Activated effector memory CD4-positive, alpha-beta T cell treated with Interleukin-2 at 50 U/mL for 16 hours (primary cell): ENCODE measurements around the gene PLEKHM1.
A peak's percentile ranks its signal among the peaks of the same experiment; 100 is the strongest.
"Not testable (repeated sequence)": the region's sequence is repeated elsewhere in the genome, so short reads cannot be mapped to it uniquely, and the experiment has no call there.

Experiments used
- DNase-seq: peaks from one replicate; pipeline ENCODE4 v3.0.0-alpha.2; 2020

Gene PLEKHM1

GRCh38 chr17:45490615-45491433 is at the start of gene PLEKHM1:
PLEKHM1 (minus strand) TSS chr17:45490721; CDS start chr17:45482484, 8,237 bp downstream.
- DNase-seq, result peak; percentile 79

- DNase-seq, result not testable (repeated sequence)
Measured at GRCh38 chr17:45538168-45538567, 47.6 kb upstream of the PLEKHM1 start.

DNA sequence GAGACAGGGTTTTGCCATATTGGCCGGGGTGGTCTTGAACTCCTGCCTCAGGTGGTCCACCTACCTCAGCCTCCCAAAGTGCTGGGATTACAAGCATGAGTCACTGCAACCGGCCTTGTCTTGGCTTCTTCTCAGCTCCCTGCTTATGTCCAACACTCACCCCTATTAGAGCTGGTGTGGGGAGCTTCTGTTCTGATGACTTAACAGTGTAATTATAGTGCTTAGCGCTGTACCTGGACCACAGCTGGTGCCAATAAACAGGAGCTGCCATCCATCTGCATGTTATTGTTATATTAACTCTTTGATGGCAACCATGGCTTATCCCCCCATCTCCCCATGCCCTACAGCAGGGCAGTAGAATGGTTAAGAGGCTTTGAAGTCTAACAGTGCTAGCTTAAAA is 15.6 kb upstream of the PLEKHM1 start:
- DNase-seq, result not testable (repeated sequence)

GRCh38 chr17:45505183-45505582 is 14.7 kb upstream of the PLEKHM1 start:
- not testable (repeated sequence) for DNase-seq

DNA sequence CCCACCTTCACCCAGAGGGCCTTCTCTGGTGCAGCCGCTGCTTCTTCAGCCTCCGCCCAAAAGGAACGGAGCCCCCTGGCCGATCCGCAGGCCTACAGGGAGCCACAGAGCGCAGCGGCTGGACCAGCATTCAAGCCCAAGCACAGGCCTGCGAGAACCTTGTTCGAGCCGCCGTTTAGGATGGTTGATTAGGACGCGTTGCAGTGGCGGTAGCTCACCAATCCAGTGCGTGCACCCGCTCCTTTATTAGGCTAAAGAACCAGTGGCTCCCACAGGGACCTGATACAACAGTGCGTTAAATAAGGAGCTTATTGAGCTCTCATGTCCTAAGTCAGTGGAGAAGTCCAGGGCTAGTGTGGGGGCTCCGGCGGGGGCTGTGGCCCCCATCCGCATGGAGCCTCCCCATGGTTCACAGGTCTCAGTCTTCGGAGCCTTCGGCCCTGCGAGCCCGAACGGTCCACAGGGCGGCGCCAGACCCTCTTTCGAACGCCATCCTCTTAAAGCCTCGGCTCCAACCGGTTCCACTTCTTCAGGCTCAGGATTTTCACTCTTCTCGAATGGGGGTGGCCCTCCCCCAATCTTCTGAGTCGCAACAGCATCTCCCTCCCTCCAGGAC is 10.7 kb upstream of the PLEKHM1 start:
- DNase-seq, result not testable (repeated sequence)

DNA sequence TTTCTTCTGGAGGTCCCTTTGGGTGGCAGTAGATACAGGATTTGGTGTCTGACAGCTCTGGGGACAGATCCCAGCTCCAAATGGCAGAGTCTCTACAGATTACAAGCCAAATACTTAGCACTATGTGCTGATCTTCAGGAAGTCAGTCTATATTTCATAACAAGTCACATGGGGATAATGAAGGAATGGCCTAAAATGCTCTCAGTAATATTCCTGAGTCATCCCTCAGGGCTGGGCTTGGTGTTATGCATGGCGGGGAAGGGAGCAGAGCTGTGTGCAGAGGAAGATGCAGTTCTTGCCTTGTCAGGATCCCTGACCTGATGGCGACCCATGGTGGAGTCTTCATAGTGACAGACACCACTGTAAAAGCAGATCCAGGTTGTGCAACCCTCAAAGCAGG is 10.0 kb upstream of the PLEKHM1 start:
- DNase-seq, result not testable (repeated sequence)

GRCh38 chr17:45499208-45499607 is 8.7 kb upstream of the PLEKHM1 start:
- not testable (repeated sequence) for DNase-seq

DNA sequence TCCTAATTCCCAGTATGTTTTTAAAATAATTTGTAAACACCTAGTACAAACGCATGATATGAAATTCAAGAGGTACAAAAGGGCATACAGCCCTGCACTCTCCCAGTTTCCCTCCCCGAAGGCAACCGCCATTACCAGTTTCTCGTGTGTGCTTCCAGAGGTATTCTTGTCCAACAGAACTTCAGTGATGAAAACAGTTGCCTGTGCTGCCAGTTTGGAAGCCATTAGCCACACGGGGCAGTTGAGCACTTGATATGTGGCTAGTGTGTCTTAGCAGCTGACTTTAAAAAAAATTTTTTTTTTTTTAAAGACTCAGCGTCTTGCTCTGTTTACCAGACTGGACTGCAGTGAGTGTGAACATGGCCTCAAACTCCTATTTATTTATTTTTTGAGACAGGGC is 7.9 kb upstream of the PLEKHM1 start:
- not testable (repeated sequence) for DNase-seq

DNA sequence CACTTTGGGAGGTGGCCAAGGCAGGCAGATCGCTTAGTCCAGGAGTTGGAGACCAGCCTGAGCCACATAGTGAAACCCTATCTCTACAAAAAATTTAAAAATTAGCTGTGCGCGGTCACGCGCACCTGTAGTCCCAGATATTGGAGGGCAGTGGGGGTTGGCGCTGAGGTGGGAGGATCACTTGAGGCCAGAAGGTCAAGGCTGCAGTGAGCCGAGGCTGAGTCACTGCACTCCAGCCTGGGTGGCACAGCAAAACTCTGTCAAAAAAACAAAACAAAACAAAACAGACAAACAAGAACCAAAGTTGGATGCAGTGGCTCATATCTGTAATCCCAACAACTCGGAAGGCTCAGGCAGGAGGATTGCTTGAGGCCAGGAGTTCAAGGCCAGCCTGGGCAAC is 6.9 kb upstream of the PLEKHM1 start:
- DNase-seq, result not testable (repeated sequence)

GRCh38 chr17:45496507-45496906 is 6.0 kb upstream of the PLEKHM1 start:
- not testable (repeated sequence) for DNase-seq

DNA sequence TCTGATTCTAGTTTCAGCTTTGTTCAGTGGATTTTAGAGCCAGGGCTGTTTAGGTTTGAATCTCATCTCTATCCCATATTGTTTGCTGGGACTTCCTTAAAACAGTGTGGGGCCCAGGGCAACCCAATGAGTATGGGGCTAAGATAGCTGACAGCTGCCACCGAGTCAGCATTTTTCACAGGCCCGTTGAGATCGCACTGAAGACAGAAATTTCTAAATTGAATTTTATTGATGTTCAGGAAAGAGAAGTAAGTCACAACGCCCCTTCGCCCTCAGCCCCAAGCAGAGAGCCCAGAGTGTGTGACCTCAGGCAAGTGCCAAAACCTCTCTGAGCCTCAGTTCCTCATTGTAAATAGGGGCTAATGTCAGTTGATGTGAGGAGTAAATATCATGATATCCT is 4.0 kb upstream of the PLEKHM1 start:
- DNase-seq, result not testable (repeated sequence)

GRCh38 chr17:45492156-45492555 is 1.6 kb upstream of the PLEKHM1 start:
- not testable (repeated sequence) for DNase-seq

- DNase-seq, result not testable (repeated sequence)
Measured at GRCh38 chr17:45490198-45490597, 323 bp downstream of the PLEKHM1 start.

- DNase-seq, result not testable (repeated sequence)
Measured at GRCh38 chr17:45487704-45488103, 2.8 kb downstream of the PLEKHM1 start.

- DNase-seq, result not testable (repeated sequence)
Measured at GRCh38 chr17:45483591-45484216, 6.8 kb downstream of the PLEKHM1 start.

DNA sequence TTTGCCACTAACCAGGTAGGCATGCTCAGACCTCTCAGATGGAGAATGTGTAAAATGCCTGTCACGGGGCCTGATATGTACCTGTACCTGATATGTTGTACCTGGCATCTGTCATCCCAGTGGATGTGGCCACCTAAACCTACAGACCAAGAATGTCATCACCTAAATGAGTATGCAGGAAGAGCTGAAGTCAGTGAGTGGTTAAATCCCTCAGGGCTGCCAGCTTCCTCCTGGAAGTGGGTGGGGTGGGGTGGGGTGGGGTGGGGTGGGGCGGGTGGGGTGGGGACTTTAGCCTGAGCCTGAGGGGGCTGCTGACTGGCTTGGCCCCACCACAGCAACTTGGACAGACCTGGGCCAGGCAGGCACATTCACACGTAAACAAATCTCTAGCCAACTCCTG is 7.3 kb downstream of the PLEKHM1 start:
- not testable (repeated sequence) for DNase-seq

- DNase-seq, result not testable (repeated sequence)
Measured at GRCh38 chr17:45482317-45482716, 8.2 kb downstream of the PLEKHM1 start.

GRCh38 chr17:45475436-45475835 is 15.1 kb downstream of the PLEKHM1 start:
- DNase-seq, result not testable (repeated sequence)

- not testable (repeated sequence) for DNase-seq
Measured at GRCh38 chr17:45472249-45472648, 18.3 kb downstream of the PLEKHM1 start.

DNA sequence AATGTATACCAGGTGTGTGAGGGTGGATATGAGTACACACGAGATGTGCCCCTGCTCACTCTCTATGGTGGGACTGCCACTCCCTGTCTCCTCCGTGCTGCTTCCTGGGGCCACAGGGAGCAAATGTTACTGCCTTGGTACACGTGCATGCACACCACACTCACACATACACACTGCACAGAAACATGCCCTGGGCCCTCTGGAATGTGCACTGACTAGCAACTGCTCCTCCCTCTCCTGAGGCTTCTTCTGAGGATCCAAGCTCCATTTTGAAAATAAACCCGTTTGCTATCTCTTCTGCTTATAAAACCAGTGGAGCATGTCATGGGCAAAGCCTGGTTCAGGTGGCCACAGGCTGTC is 21.3 kb downstream of the PLEKHM1 start:
- DNase-seq, result not testable (repeated sequence)

GRCh38 chr17:45468293-45469203 is 22.0 kb downstream of the PLEKHM1 start:
- DNase-seq, result not testable (repeated sequence)

GRCh38 chr17:45461524-45462327 is 28.8 kb downstream of the PLEKHM1 start:
- DNase-seq, result not testable (repeated sequence)
